Uterus (tissue), 4 donors: ENCODE measurements around the gene RABGAP1L. TPM values are rescaled to one million over a fixed set of nuclear protein-coding genes. Genes with fewer than 3 reads are reported as not detected.

ENCODE experiments used
- DNase-seq, 2 donors: peaks; one replicate each; pipeline ENCODE4 v3.0.0-alpha.2; 2019 to 2020
- H3K27ac ChIP-seq, 2 donors: fragments of 200-600 bp; sonication (generic); 1 replicate in 1 of 2; 2 replicates in 1 of 2; pipeline ENCODE4 v1.5.1; 2016 to 2018
- H3K27me3 ChIP-seq, 2 donors: fragments of 200-600 bp; sonication (generic); one replicate each; pipeline ENCODE4 v1.5.1; 2018 to 2019; ENCODE audit warnings: control low read depth in 1 of 2
- H3K36me3 ChIP-seq, 2 donors: fragments of 200-600 bp; sonication (generic); one replicate each; pipeline ENCODE4 v1.5.1; 2019; ENCODE audit warnings: control low read depth in 1 of 2
- H3K4me1 ChIP-seq, 2 donors: fragments of 200-600 bp; sonication (generic); one replicate each; pipeline ENCODE4 v1.5.1; 2018 to 2019; ENCODE audit warnings: control low read depth in 1 of 2
- H3K4me3 ChIP-seq, 2 donors: fragments of 200-600 bp; sonication (generic); 1 replicate in 1 of 2; 2 replicates in 1 of 2; pipeline ENCODE4 v1.5.1; 2018 to 2019; ENCODE audit warnings: mild to moderate bottlenecking in 1 of 2
- H3K9me3 ChIP-seq, 2 donors: fragments of 200-600 bp; sonication (generic); one replicate each; pipeline ENCODE4 v1.5.1; 2019; ENCODE audit warnings: control low read depth in 1 of 2
- POLR2A ChIP-seq, 2 donors: fragments of 450-650 bp; IDR thresholded peaks; one replicate each; pipeline ENCODE4 v1.6.1; 2016; ENCODE audit warnings: antibody characterized with exemption in 2 of 2, mild to moderate bottlenecking in 1 of 2, moderate library complexity in 1 of 2
- intact Hi-C: fragments of 100-400 bp; cut with DNase I; formaldehyde crosslinking; loops from one replicate; pipeline ENCODE4 v1.15.1; 2023; ENCODE audit warnings: low total_unique reads
- total RNA-seq, 4 donors: library from RNA; depleted of rRNA in 3 of 4; stranded (reverse); fragments of >200 nt in 3 of 4; gene quantifications; one replicate each; pipeline versions ENCODE4 v1.1.0 to v1.2.4, GENCODE V29; 2014 to 2023
- TF ChIP-seq, protein P1 (sequence below), 4 experiments: fragments of 200-600 bp in 2 of 4; fragments of 450-650 bp in 2 of 4; sonication (generic) in 2 of 4; IDR thresholded peaks; one replicate each; pipeline ENCODE4 v1.5.1; 2016 to 2019; ENCODE audit warnings: antibody characterized with exemption in 4 of 4, mild to moderate bottlenecking in 2 of 4, moderate library complexity in 1 of 4
- donor health status: DM: yes; HTN: yes; CAD: no.

Gene RABGAP1L
- total RNA-seq, 4 donors from 2014 or later: 19.1 to 93.7 (median 35.1) TPM

DNA sequence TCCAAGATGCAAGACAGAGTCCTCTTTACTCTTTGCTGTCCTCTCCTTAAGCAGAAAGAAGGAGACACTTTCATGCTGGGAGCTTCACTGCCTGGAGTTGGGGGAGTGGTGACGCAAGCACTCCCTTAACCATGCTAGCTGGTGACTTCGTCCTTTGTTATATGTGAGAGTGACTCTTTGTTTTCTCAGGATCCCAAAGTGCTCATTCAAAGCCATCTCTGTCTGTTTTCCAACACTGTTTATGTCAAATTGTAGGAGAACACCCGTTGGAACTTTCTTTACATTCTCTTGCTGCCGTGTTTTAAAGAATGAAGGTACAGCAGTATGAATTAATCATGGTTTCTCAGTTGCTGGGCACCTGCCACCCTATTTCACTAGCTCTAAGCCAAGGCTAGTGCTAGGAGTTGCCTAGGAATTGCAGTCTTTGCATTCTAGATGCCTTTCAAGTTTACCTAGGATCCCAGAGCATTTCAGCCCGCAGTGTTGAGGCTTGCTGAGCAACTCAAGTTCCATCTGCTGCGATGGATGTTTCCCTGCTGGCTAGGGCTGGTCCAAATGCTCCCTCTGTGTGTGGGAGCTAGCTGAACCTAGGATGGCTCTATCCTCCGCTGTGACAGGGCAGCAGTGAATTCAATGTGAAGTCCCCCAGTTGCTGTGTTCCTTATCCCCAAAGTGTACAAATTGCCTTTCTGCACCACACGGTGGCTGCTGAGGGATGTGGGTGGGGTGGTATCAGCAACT is 205.8 kb downstream of the RABGAP1L start:
- no peaks in the 10 kb centered on the region for H3K36me3 ChIP-seq
- H3K9me3 ChIP-seq: no peaks in the 10 kb centered on the region
- H3K4me3 ChIP-seq: no peak overlapping the region
- no peaks in the 10 kb centered on the region for H3K4me1 ChIP-seq
- intact Hi-C loops: no loop called here
- no peaks in the 10 kb centered on the region for H3K27me3 ChIP-seq
- TF ChIP-seq, protein P1, sequence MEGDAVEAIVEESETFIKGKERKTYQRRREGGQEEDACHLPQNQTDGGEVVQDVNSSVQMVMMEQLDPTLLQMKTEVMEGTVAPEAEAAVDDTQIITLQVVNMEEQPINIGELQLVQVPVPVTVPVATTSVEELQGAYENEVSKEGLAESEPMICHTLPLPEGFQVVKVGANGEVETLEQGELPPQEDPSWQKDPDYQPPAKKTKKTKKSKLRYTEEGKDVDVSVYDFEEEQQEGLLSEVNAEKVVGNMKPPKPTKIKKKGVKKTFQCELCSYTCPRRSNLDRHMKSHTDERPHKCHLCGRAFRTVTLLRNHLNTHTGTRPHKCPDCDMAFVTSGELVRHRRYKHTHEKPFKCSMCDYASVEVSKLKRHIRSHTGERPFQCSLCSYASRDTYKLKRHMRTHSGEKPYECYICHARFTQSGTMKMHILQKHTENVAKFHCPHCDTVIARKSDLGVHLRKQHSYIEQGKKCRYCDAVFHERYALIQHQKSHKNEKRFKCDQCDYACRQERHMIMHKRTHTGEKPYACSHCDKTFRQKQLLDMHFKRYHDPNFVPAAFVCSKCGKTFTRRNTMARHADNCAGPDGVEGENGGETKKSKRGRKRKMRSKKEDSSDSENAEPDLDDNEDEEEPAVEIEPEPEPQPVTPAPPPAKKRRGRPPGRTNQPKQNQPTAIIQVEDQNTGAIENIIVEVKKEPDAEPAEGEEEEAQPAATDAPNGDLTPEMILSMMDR (IDR thresholded peaks at IDR 0.05): no peak
- TF ChIP-seq POLR2A (IDR thresholded peaks at IDR 0.05): no peak
- no peak for DNase-seq
- no peak overlapping the region for H3K27ac ChIP-seq

DNA sequence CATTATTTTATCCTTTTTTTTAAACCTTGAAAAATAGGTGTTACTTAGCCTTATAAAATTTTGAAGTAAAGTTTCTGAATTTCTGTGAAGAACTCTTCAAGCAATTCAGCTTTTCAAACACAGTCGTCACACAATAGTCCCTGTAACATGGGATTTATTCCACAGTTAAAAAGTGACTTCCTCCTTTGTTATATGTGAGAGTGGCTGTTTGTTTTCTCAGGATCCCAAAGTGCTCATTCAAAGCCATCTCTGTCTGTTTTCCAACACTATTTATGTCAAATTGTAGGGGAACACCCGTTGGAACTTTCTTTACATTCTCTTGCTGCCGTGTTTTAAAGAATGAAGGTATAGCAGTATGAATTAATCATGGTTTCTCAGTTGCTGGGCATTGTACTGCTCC is 207.6 kb downstream of the RABGAP1L start:
- DNase-seq: no peak
- H3K4me1 ChIP-seq: no peaks in the 10 kb centered on the region
- no peak overlapping the region for H3K27ac ChIP-seq
- H3K36me3 ChIP-seq: no peaks in the 10 kb centered on the region
- H3K4me3 ChIP-seq: no peak overlapping the region
- no peak for TF ChIP-seq POLR2A (IDR thresholded peaks at IDR 0.05)
- no peaks in the 10 kb centered on the region for H3K27me3 ChIP-seq
- intact Hi-C loops: no loop called here
- H3K9me3 ChIP-seq: no peaks in the 10 kb centered on the region

DNA sequence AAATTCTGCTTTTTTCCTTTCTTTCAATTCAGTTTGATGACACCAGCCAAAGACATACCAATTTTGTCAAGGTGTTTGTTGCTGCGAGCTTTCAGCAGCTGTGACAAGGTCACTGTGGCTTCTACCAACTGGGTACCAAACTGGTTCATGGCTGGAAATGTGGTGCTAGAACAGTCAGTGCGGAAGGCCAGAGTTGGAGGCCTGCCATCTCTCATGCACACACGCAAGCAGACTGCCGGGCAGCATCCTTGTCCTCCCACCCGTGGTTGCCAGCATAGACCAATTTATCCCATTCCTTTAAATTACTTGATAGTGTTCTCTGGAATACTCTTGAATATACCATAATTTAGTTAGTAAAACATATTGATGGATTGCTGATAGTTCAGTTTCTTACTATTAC is 208.6 kb downstream of the RABGAP1L start:
- H3K4me1 ChIP-seq: no peaks in the 10 kb centered on the region
- no peaks in the 10 kb centered on the region for H3K27me3 ChIP-seq
- TF ChIP-seq, protein P1 (IDR thresholded peaks at IDR 0.05): no peak
- no peak for TF ChIP-seq POLR2A (IDR thresholded peaks at IDR 0.05)
- no peak overlapping the region for H3K27ac ChIP-seq
- H3K36me3 ChIP-seq: no peaks in the 10 kb centered on the region
- DNase-seq: no peak
- no peak overlapping the region for H3K4me3 ChIP-seq
- no peaks in the 10 kb centered on the region for H3K9me3 ChIP-seq
- intact Hi-C loops: no loop called here

DNA sequence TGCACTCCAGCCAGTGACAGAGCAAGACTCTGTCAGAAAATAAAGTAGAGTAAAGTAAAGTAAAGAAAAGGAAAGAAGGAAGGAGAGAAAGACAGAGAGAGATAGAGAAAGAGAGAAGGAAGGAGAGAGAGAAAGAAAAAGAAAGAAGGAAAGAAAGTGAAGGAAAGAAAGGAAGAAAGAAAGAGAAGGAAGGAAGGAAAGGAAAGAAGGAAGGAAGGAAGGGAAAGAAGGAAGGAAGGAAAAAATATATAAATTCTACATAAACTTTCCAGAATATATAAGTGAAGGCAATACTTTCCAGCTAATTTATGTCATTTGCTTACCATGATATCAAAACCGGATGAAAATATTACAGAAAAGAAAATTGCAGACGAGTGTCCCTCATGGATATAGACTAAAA is 216.7 kb downstream of the RABGAP1L start:
- no peak overlapping the region for H3K4me3 ChIP-seq
- no peaks in the 10 kb centered on the region for H3K27me3 ChIP-seq
- TF ChIP-seq, protein P1 (IDR thresholded peaks at IDR 0.05): no peak
- H3K36me3 ChIP-seq: no peaks in the 10 kb centered on the region
- H3K4me1 ChIP-seq: no peaks in the 10 kb centered on the region
- no peaks in the 10 kb centered on the region for H3K9me3 ChIP-seq
- H3K27ac ChIP-seq: no peak overlapping the region
- no peak for DNase-seq
- intact Hi-C loops: no loop called here

DNA sequence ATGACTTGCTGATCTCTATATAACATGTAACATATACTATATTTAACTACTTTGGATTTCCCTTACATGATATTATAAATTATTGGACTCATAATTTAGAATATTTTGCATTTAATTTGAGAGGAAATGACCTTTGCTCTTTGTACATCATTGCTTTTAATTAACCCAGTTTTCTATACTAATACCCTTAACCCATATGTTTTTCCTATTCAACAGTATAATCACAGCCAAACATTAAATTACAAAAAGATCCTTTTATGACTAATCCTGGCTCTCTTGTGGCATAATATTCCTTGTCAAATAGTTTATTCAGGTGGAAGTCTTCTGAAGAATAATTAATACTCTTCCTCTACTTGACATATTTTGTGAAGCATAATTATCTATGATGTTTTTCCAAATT is 232.4 kb downstream of the RABGAP1L start:
- Histone ChIP-seq H3K4me3 (no peak overlapping the region), H3K4me1 (no peaks in the 10 kb centered on the region), H3K9me3 (peaks cover 0 to 4% of the 10 kb centered on the region in 2 donors), H3K36me3 (no peaks in the 10 kb centered on the region), H3K27me3 (no peaks in the 10 kb centered on the region), H3K27ac (no peak overlapping the region)
- intact Hi-C loops: no loop called here
- TF ChIP-seq, protein P1 (IDR thresholded peaks at IDR 0.05): no peak
- TF ChIP-seq POLR2A (IDR thresholded peaks at IDR 0.05): no peak
- DNase-seq: no peak
